ENCODE results near the gene MIA.
"Not testable (repeated sequence)": the region's sequence is repeated elsewhere in the genome, so short reads cannot be mapped to it uniquely, and the experiment has no call there.

The MIA gene

DNA sequence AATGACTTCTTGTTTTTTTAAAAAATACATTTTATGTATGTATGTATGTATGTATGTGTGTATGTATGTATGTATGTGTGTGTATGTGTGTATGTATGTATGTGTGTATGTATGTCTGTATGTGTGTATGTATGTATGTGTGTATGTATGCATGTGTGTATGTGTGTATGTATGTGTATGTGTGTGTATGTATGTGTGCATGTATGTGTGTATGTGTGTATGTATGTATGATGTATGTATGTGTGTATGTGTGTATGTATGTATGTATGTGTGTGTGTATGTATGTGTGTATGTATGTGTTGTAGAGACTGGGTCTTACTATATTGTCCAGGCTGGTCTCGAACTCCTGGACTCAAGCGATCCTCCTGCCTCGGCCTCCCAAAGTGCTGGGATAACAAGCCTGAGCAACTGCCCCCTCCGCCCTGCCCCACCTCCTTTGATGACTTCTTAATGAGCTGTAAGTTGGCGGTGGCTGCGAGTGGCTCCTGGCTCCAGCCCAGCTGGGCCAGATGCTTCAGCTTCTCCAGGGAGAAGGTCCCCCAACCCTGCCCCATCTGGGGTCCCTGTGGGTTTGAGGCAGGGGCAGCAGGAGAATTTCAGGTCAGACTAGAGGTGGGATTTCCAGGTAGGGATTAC, 50.3 kb downstream of the MIA start:
- not testable (repeated sequence) for DNase-seq; H3K27me3 ChIP-seq (replicated peaks; ENCODE audit: insufficient read depth, low read length); H4K20me1 ChIP-seq (ENCODE audit: insufficient read depth, low read length); H3K4me2 ChIP-seq (ENCODE audit: low read depth, low read length); H3K4me1 ChIP-seq (ENCODE audit: low read length); H3K9me3 ChIP-seq (replicated peaks; ENCODE audit: insufficient read depth, low read length); H3F3A ChIP-seq (ENCODE audit: insufficient read depth, low read length); H3K79me2 ChIP-seq (ENCODE audit: low read length); H3K36me3 ChIP-seq (replicated peaks; ENCODE audit: insufficient read depth, low read length); H3K4me3 ChIP-seq (ENCODE audit: low read length); H3K9me2 ChIP-seq (replicated peaks; ENCODE audit: insufficient read depth, low read length); H3K27ac ChIP-seq (ENCODE audit: low read length); H3K9ac ChIP-seq (ENCODE audit: low read length); H2AFZ ChIP-seq (ENCODE audit: low read length)

DNA sequence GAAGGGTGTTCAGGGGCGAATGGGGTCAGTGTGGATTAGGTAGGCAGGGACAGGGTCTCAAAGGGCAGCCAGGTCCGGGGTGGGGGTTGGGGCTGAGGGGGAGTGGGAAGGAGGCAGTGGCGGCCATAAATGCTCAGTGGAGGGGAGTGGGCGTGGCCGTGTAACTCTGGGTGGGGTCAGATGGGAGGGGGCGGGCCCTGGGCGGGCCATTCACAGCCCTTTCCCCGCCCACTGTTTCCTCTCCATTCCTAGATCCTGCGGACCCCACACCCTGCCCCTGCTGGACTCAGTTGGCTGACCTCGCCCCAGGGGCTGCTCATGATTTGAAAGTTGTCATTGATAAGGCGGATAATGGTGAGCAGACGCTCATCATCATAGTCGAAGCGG, 51.0 kb downstream of the MIA start:
- H3K4me2 ChIP-seq (ENCODE audit: low read depth, low read length); H3K27me3 ChIP-seq (replicated peaks; ENCODE audit: insufficient read depth, low read length); H3K27ac ChIP-seq (ENCODE audit: low read length); H3K36me3 ChIP-seq (replicated peaks; ENCODE audit: insufficient read depth, low read length); DNase-seq; H3K4me3 ChIP-seq (ENCODE audit: low read length); H3K79me2 ChIP-seq (ENCODE audit: low read length); H3F3A ChIP-seq (ENCODE audit: insufficient read depth, low read length); H3K9ac ChIP-seq (ENCODE audit: low read length); H3K9me2 ChIP-seq (replicated peaks; ENCODE audit: insufficient read depth, low read length); H3K4me1 ChIP-seq (ENCODE audit: low read length); H3K9me3 ChIP-seq (replicated peaks; ENCODE audit: insufficient read depth, low read length); H2AFZ ChIP-seq (ENCODE audit: low read length); H4K20me1 ChIP-seq (ENCODE audit: insufficient read depth, low read length): not testable (repeated sequence)

DNA sequence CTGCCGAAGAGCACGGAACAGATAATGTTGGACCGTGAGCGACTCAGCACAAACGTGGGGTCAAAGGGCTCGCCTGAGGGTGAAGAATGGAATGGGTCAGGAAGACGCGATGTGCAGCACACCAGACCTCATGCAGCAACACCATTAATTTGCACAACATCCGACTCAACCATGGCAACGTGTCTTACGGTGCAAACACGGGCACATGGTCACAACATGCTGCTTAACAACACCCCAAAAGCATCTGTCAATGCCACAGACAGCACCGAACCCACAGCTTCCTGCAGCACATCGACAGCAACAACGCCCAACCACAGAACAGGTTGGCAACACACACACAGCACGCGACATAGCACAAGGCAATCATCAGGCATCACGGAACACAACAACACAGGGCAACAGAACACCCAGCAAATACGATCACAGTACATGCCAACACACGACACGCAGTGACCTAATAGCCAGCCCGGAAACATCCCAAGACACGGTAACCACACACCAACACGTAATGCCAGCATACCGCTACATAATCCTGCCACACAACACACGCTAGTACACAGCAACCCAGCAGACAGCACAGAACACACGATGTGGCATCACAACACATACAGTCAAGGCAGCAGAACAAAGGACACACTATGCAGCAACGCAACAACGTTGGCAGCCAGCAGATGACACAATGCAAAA, 51.5 kb downstream of the MIA start:
- H3F3A ChIP-seq (ENCODE audit: insufficient read depth, low read length); H3K4me2 ChIP-seq (ENCODE audit: low read depth, low read length); H3K36me3 ChIP-seq (replicated peaks; ENCODE audit: insufficient read depth, low read length); DNase-seq; H3K9ac ChIP-seq (ENCODE audit: low read length); H3K27me3 ChIP-seq (replicated peaks; ENCODE audit: insufficient read depth, low read length); H3K79me2 ChIP-seq (ENCODE audit: low read length); H3K4me1 ChIP-seq (ENCODE audit: low read length); H2AFZ ChIP-seq (ENCODE audit: low read length); H4K20me1 ChIP-seq (ENCODE audit: insufficient read depth, low read length); H3K9me2 ChIP-seq (replicated peaks; ENCODE audit: insufficient read depth, low read length); H3K27ac ChIP-seq (ENCODE audit: low read length); H3K4me3 ChIP-seq (ENCODE audit: low read length); H3K9me3 ChIP-seq (replicated peaks; ENCODE audit: insufficient read depth, low read length): not testable (repeated sequence)

Data from MM.1S (cell line).